Measurements from ENCODE around the gene PRPS1. TPM values are rescaled to one million over a fixed set of nuclear protein-coding genes. Genes with fewer than 3 reads are reported as not detected.
"Not testable (repeated sequence)": the region's sequence is repeated elsewhere in the genome, so short reads cannot be mapped to it uniquely, and the experiment has no call there.

Gene PRPS1
- polyA plus RNA-seq, 1 donor (not counting 4 experiments of a cell fraction or from before 2014, with no cell fraction given) = 48.4 TPM

DNA sequence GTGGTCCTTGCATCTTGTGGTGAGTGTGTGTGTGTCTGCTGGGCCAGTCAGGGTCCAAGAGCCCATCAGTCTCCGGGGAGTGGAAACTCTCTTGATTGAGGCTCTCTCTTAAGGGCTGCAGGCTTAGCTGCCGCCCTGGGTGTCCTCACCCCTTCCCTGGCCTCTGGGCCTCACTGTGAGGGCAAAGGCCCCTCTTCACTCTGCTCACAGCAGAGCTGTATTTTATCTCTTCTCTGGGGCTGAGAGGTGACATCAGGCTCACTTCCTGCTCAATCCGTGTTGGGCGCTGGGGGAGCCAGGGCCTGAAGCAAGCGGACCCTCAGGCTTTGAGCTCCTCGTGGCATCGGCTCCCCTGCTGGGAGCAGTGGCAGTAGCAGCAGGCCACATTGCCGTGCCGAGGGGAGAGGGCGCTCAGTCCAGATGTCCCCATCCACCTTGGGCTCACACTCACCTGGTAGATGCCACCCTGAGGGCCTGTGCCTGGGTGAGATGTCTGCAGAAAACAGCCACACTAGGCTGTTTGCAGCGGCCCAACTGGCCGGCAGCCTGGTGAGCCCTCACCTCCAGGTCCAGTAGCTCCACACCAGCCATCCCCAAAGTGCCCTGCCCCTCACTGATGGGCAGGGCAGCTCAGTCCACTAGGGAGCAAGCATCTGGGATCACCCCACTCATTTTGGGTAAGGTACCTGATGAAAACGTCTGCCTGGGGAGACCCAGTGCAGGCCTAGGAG is 24.7 kb upstream of the PRPS1 start:
- no peak overlapping the region for H3K9ac ChIP-seq (ENCODE audit: control insufficient read depth, extremely low read depth, insufficient read depth, low read length)
- H3K36me3 ChIP-seq (ENCODE audit: control insufficient read depth in 2 of 2, extremely low read depth in 1 of 2, insufficient read depth in 2 of 2, low read length in 2 of 2) = no peaks in the 10 kb centered on the region
- no peak overlapping the region for H3K4me2 ChIP-seq (ENCODE audit: control insufficient read depth, extremely low read depth, insufficient read depth, low read depth, low read length)
- no peaks in the 10 kb centered on the region for H3K9me1 ChIP-seq (ENCODE audit: control insufficient read depth, extremely low read depth, insufficient read depth, low read length)
- dilution Hi-C loops (cut with MboI; ENCODE audit: extremely low pct_ligation_motif_present, low sequenced_read_pairs) = no loop called here
- no peak overlapping the region for H2AFZ ChIP-seq (ENCODE audit: control insufficient read depth, low read length)
- no peak for FAIRE-seq
- H4K20me1 ChIP-seq (ENCODE audit: control insufficient read depth, extremely low read depth, insufficient read depth, low read length) = no peaks in the 10 kb centered on the region
- no peak overlapping the region for H3K27ac ChIP-seq (ENCODE audit: control insufficient read depth, insufficient read depth, low read length)
- no peak overlapping the region for H3K4me3 ChIP-seq (ENCODE audit: control insufficient read depth in 2 of 3, extremely low read depth in 1 of 3, insufficient read depth in 2 of 3, low read depth in 1 of 3, low read length in 3 of 3)
- H3K27me3 ChIP-seq (ENCODE audit: control insufficient read depth, extremely low read depth, insufficient read depth, low read length) = peaks cover 6% of the 10 kb centered on the region
- H3K4me1 ChIP-seq (ENCODE audit: control insufficient read depth, extremely low read depth, insufficient read depth, low read length) = no peaks in the 10 kb centered on the region
- no peak for DNase-seq (ENCODE audit: low read depth, low spot score)
- no peak for TF ChIP-seq EZH2 (IDR thresholded peaks at IDR 0.05; ENCODE audit: low read length)
- TF ChIP-seq, protein P1, sequence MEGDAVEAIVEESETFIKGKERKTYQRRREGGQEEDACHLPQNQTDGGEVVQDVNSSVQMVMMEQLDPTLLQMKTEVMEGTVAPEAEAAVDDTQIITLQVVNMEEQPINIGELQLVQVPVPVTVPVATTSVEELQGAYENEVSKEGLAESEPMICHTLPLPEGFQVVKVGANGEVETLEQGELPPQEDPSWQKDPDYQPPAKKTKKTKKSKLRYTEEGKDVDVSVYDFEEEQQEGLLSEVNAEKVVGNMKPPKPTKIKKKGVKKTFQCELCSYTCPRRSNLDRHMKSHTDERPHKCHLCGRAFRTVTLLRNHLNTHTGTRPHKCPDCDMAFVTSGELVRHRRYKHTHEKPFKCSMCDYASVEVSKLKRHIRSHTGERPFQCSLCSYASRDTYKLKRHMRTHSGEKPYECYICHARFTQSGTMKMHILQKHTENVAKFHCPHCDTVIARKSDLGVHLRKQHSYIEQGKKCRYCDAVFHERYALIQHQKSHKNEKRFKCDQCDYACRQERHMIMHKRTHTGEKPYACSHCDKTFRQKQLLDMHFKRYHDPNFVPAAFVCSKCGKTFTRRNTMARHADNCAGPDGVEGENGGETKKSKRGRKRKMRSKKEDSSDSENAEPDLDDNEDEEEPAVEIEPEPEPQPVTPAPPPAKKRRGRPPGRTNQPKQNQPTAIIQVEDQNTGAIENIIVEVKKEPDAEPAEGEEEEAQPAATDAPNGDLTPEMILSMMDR (optimal IDR thresholded peaks at IDR 0.05 in 1 of 3, IDR thresholded peaks at IDR 0.05 in 1 of 3, conservative IDR thresholded peaks at IDR 0.05 in 1 of 3; ENCODE audit: extremely low read depth in 1 of 3, insufficient read depth in 2 of 3, low read length in 3 of 3) = no peak
- no peaks in the 10 kb centered on the region for H3K79me2 ChIP-seq (ENCODE audit: control insufficient read depth, insufficient read depth, low read length)
- H3K9me3 ChIP-seq (ENCODE audit: control insufficient read depth, low read depth, low read length) = peaks cover 4% of the 10 kb centered on the region

DNA sequence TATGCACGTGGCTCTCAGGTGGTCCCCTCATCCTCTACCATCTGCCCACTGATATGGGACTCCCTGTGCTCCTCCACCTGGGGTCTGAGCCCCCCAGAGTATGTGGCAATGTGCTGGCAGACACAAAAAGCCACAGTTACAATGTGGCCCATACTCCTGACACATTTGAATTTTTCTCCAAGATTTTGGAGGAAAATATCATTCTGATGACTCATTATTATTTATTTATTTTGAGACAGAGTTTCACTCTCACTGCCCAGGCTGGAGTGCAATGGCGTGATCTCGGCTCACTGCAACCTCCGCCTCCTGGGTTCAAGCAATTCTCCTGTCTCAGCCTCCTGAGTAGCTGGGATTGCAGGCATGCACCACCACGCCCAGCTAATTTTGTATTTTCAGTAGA is 19.2 kb upstream of the PRPS1 start:
- H3K4me1 ChIP-seq (ENCODE audit: control insufficient read depth, extremely low read depth, insufficient read depth, low read length); H3K9ac ChIP-seq (ENCODE audit: control insufficient read depth, extremely low read depth, insufficient read depth, low read length); DNase-seq (ENCODE audit: low read depth, low spot score); H3K27me3 ChIP-seq (ENCODE audit: control insufficient read depth, extremely low read depth, insufficient read depth, low read length); H3K36me3 ChIP-seq (ENCODE audit: control insufficient read depth in 2 of 2, extremely low read depth in 1 of 2, insufficient read depth in 2 of 2, low read length in 2 of 2); H3K4me2 ChIP-seq (ENCODE audit: control insufficient read depth, extremely low read depth, insufficient read depth, low read depth, low read length); H2AFZ ChIP-seq (ENCODE audit: control insufficient read depth, low read length); dilution Hi-C loops (cut with MboI; ENCODE audit: extremely low pct_ligation_motif_present, low sequenced_read_pairs); H3K9me3 ChIP-seq (ENCODE audit: control insufficient read depth, low read depth, low read length); H3K9me1 ChIP-seq (ENCODE audit: control insufficient read depth, extremely low read depth, insufficient read depth, low read length); H3K79me2 ChIP-seq (ENCODE audit: control insufficient read depth, insufficient read depth, low read length); H3K4me3 ChIP-seq (ENCODE audit: control insufficient read depth in 2 of 3, extremely low read depth in 1 of 3, insufficient read depth in 2 of 3, low read depth in 1 of 3, low read length in 3 of 3); H3K27ac ChIP-seq (ENCODE audit: control insufficient read depth, insufficient read depth, low read length); FAIRE-seq; H4K20me1 ChIP-seq (ENCODE audit: control insufficient read depth, extremely low read depth, insufficient read depth, low read length): not testable (repeated sequence)

DNA sequence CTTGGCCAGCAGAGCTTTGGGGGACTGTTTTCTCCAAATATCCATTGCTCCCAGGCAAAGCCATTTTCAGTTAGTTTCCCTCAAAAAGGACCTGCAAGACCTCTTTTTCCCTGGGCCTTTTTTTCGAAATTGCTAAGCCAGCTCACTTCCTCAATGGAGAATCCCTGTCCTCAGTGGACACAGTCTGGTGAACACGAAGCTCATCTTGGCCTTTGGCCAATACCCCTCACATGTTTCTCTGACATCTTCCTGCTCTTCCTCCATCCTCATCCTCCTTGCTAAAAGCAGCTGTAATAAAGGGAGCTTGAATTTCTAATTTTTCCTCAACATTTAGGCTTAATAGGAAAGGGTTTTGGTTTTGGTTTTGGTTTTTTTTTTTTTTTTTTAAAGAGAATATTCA is 17.6 kb upstream of the PRPS1 start:
- Histone ChIP-seq H3K27me3 (ENCODE audit: control insufficient read depth, extremely low read depth, insufficient read depth, low read length) (peaks cover 6% of the 10 kb centered on the region), H3K9ac (ENCODE audit: control insufficient read depth, extremely low read depth, insufficient read depth, low read length) (no peak overlapping the region), H3K79me2 (ENCODE audit: control insufficient read depth, insufficient read depth, low read length) (no peaks in the 10 kb centered on the region), H3K4me2 (ENCODE audit: control insufficient read depth, extremely low read depth, insufficient read depth, low read depth, low read length) (no peak overlapping the region), H3K9me3 (ENCODE audit: control insufficient read depth, low read depth, low read length) (no peaks in the 10 kb centered on the region), H2AFZ (ENCODE audit: control insufficient read depth, low read length) (no peak overlapping the region), H3K36me3 (ENCODE audit: control insufficient read depth in 2 of 2, extremely low read depth in 1 of 2, insufficient read depth in 2 of 2, low read length in 2 of 2) (no peaks in the 10 kb centered on the region), H4K20me1 (ENCODE audit: control insufficient read depth, extremely low read depth, insufficient read depth, low read length) (no peaks in the 10 kb centered on the region), H3K4me1 (ENCODE audit: control insufficient read depth, extremely low read depth, insufficient read depth, low read length) (no peaks in the 10 kb centered on the region), H3K4me3 (ENCODE audit: control insufficient read depth in 2 of 3, extremely low read depth in 1 of 3, insufficient read depth in 2 of 3, low read depth in 1 of 3, low read length in 3 of 3) (no peak overlapping the region), H3K9me1 (ENCODE audit: control insufficient read depth, extremely low read depth, insufficient read depth, low read length) (no peaks in the 10 kb centered on the region), H3K27ac (ENCODE audit: control insufficient read depth, insufficient read depth, low read length) (no peak overlapping the region)
- dilution Hi-C loops (cut with MboI; ENCODE audit: extremely low pct_ligation_motif_present, low sequenced_read_pairs) = no loop called here
- TF ChIP-seq, protein P1 (optimal IDR thresholded peaks at IDR 0.05 in 1 of 3, IDR thresholded peaks at IDR 0.05 in 1 of 3, conservative IDR thresholded peaks at IDR 0.05 in 1 of 3; ENCODE audit: extremely low read depth in 1 of 3, insufficient read depth in 2 of 3, low read length in 3 of 3) = no peak
- TF ChIP-seq EZH2 (IDR thresholded peaks at IDR 0.05; ENCODE audit: low read length) = no peak
- DNase-seq (ENCODE audit: low read depth, low spot score) (no peak), FAIRE-seq (no peak)
